Stimulated activated CD4-positive, alpha-beta T cell treated with anti-CD3 and anti-CD28 coated beads, Interleukin-15, amount 100 ng/mL, for 48 hours (primary cell): Measurements from ENCODE around the gene GRHL3.

Experiments
- DNase-seq, 2 donors: peaks; one replicate each; pipeline ENCODE4 v3.0.0-alpha.2; 2020; ENCODE audit warnings: low read depth in 2 of 2

Gene GRHL3

DNA sequence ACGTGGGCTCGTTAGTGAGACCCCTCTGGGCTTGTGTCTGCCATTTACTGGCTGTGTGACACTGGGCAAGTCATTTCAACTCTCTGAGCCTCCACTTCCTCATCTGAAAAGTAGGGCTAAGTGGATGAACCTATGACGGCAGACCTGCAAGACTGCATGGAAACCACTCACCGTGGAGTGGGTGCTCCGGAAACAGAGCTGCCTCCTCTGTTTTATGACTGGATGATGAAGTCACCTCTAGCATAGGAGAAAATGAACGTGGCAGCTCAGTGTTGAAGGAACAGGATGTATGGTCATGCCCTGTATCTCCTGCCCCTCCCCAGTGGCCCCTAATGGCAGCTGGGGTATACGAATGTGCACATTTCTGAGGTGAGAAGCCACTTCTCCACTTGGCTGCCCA, 53.9 kb downstream of the GRHL3 start:
- DNase-seq, result no peak

GRCh38 chr1:24373710-24374109, 54.6 kb downstream of the GRHL3 start:
- DNase-seq, result no peak

- DNase-seq, result no peak
These were observed 56.0 kb downstream of the GRHL3 start for GRCh38 chr1:24374891-24375786.

DNA sequence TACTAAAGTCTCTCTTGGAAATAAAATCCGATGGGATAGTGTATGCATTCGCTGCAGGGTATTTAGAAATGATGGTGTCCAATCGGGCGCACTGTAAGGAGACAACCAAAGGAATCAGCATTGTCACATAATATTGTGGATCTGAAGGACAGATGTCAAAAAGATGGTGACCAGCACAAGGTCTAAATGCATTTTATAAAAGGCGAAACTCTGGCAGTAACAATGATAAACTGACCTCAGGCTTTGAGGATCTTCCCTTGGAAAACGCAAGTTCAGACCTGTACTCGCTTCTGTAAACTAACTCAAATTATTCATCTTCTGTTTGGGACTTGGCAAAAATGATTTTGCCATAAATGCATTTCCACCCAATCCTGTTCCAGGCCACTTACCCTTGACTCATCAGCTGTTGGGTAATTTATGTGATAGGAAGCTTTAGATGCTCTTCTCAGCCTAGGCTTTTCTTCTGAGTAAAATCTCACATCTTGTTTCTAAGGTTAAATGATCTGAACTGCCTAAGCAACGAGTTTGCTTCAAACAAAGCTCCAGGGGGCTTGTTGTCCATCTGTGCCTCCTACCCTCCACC, 60.7 kb downstream of the GRHL3 start:
- DNase-seq, result no peak

GRCh38 chr1:24380508-24380907, 61.4 kb downstream of the GRHL3 start:
- no peak for DNase-seq

DNA sequence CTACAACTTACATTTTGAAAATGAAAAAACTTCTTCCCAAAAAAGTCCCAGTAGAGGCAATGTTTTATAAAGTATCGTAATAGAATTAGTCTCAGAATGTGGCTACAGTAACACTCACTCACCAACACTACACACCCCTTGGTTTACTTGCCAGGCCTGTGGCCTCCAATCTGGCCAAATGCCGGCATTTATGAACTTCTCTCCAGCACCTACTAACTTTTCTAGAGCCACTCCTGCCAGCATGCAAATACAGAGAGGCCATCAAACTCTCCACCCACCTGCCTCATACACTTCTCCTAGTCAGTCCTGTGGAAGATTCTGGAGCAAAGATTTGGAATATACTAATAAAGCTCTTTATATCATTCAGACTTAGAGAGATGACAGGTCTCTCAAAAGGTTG, 62.1 kb downstream of the GRHL3 start:
- no peak for DNase-seq

DNA sequence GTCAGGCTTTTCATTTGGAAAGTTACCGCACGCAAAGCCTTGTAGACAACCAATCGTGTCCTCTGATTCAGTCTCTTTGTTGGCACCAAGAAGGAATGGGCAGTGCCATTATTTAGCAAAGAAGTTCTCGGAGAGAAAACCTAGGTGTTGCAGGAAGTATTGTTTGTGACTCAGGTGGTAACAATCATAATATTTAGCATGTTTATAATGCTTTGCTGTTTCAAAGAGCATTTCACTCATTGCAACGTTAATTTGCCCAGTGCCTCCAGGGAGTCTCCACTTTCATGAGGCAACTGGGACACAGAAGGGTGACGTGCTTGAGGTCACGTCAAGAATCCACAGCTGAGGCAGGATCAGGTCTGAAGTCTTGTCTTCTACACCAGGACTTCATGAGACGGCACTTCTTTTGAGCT, 63.0 kb downstream of the GRHL3 start:
- no peak for DNase-seq

- no peak for DNase-seq
These were observed 64.3 kb downstream of the GRHL3 start for GRCh38 chr1:24383381-24383940.

DNA sequence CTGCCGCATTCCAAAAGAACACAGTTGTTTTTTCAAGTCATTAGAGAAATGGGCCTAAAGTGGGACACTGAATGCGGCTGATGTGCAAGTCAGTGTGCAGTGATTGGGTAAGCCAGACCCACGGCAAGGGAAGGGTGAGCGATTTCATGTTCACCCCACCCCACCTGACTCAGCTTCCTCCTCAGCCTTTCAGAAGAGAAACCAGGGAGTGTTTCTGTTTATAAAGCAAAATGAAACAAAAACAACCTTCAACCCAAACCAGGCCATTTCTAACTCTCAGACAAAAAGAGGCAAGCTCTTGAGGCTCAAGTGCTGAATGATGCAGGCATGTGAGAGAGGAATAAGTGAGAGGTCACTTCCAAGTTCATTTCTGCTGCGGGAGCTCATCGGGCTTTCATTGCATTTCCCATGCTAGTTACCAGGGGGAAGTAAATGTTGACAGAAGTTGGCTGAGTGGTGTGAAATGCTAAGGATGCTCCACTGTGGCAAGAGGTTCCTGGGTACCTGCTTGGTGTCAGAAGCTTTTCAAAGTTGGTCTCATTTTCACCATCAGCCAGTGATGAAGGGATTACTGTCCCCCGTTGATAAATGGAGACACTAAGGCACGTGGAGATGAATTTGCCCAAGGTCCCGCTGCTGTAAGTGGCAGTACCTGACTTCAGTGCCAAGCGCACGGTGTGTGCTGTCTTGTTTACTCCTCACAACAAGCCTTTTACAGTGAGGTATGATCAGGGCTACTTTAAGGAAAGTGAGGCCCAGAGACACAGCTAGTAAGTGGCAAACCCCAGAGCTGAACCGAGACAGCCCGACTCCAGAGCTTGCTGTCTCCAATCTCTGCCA, 65.3 kb downstream of the GRHL3 start:
- DNase-seq, result peak in 1 of 2 donors; percentile 59

DNA sequence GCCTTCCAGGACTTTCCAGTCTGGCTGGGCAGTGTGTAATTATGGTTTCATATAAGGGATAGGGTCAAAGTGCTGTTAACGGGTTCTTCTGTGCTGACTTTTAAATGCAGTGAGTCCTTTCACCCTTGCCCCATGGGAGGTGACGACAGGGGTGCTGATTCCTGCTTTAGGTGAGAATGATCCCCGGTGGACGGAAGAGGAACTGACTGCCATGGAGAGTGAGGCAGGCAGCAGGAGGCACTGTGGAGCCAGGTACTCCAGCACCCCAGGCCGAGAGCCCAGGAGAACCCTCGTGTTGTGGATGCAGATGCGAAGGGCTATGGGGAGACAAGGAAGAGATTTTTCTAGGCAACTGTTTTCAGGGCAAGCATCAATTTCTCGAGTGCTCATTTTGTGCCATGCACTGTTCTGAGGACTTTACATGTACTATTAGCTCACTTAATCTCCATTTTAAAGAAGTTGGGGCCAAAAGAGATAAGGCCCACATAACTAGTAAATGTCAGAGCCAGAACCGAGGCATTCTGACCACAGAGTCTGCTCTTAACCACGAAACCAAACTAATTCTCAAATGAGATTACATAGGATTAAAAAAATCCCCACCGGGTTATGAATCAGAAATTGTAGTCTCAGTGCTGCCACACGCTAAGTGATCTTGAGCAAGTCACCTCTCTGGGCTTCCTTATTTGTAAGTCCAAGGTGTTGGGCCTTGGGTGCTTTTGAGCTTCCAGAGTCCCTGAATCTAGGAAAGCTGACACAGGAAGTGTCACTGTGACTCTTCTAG, 66.2 kb downstream of the GRHL3 start:
- peak in 1 of 2 donors; percentile 46 for DNase-seq

- no peak for DNase-seq
These were observed 67.1 kb downstream of the GRHL3 start for GRCh38 chr1:24386241-24386640.

- DNase-seq, result no peak
These were observed 67.8 kb downstream of the GRHL3 start for GRCh38 chr1:24386931-24387330.

- no peak for DNase-seq
These were observed 68.5 kb downstream of the GRHL3 start for GRCh38 chr1:24387636-24388175.

DNA sequence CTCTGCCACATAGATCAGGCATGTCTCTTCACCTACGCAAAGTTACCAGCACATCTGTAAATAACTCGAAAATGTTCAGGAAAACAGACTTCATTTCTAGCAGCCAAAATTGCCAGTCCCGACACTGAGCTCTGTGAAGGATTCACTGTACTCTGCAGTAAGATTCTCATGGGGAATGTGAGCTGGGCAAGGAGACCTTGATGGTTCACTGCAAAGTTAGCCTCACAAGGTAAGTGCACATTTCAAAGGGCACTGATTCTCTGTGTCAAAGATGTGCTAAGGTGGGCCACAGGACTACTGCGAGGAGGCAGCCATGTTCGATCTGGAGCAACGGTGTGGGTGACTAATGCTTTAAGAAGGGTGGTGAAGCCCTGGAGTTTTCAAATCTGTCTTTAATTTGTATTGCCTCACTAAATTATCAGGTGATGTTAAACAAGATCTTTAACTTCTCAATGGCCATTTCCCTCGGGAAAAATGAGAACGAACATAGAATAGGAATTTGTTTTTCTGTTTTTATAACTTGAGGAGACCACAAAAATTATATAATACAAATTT, 69.3 kb downstream of the GRHL3 start:
- DNase-seq, result no peak

- DNase-seq, result no peak
These were observed 70.1 kb downstream of the GRHL3 start for GRCh38 chr1:24389231-24389678.

- peak in 1 of 2 donors; percentile 51 for DNase-seq
These were observed 72.0 kb downstream of the GRHL3 start for GRCh38 chr1:24390924-24391782.

GRCh38 chr1:24391882-24392603, 72.9 kb downstream of the GRHL3 start:
- peak; percentile 43 to 63 for DNase-seq

GRCh38 chr1:24392604-24392946, 73.4 kb downstream of the GRHL3 start:
- no peak for DNase-seq
